ENCODE measurements around the gene FTSJ1. TPM values are rescaled to one million over a fixed set of nuclear protein-coding genes. Genes with fewer than 3 reads are reported as not detected.

The FTSJ1 gene
- total RNA-seq, 5 donors from 2014 or later (not counting 1 experiment from before 2014, with no cell fraction given) = 51.4 to 64.9 (median 56.8) TPM

GRCh38 chrX:48477960-48478755 lies 2.2 kb downstream of the FTSJ1 start:
- no peaks in the 10 kb centered on the region for H3K9me3 Mint-ChIP-seq
- H3K27me3 Mint-ChIP-seq = peaks cover 0 to 12% of the 10 kb centered on the region in 2 donors
- peaks cover 16% of the 10 kb centered on the region for H3K36me3 Mint-ChIP-seq
- H3K4me3 ChIP-seq (ENCODE audit: control insufficient read depth in 1 of 2, extremely low read depth in 1 of 2, low read length in 1 of 2) = no peak overlapping the region
- peaks cover 20 to 32% (median 25%) of the 10 kb centered on the region in 3 donors for H3K4me1 Mint-ChIP-seq
- no peak overlapping the region for H3K27ac ChIP-seq (ENCODE audit: low read length)
- ATAC-seq (replicated peaks in 1 of 4) (no peak), DNase-seq (no peak)
- peak overlapping the region in 2 of 3 donors; percentile 89 to 94 for H3K4me3 Mint-ChIP-seq
- peaks cover 4 to 25% of the 10 kb centered on the region in 2 donors for H3K36me3 ChIP-seq (ENCODE audit: control insufficient read depth in 2 of 2, extremely low read depth in 1 of 2, insufficient read depth in 1 of 2, low read length in 1 of 2)
- CTCF ChIA-PET = no interaction called here
- H3K4me1 ChIP-seq (ENCODE audit: control insufficient read depth in 1 of 2, extremely low read depth in 1 of 2, insufficient read depth in 2 of 2, low read length in 2 of 2) = peaks cover 4 to 16% of the 10 kb centered on the region in 2 experiments
- 98% methylated on average over 12 of the region's 19 CpGs for WGBS (ENCODE audit: insufficient coverage)
- H3K27me3 ChIP-seq (replicated peaks in 1 of 2; ENCODE audit: control insufficient read depth in 2 of 2, extremely low read depth in 1 of 2, insufficient read depth in 2 of 2, low read length in 1 of 2) = no peaks in the 10 kb centered on the region
- no peaks in the 10 kb centered on the region for H3K9me3 ChIP-seq
- peak overlapping the region in 1 of 2 donors; percentile 70 for H3K27ac Mint-ChIP-seq
- POLR2A ChIA-PET = no interaction called here

GRCh38 chrX:48478806-48479205 lies 2.8 kb downstream of the FTSJ1 start:
- DNase-seq (no peak), ATAC-seq (replicated peaks in 1 of 4) (no peak)
- no peaks in the 10 kb centered on the region for H3K9me3 ChIP-seq
- no CpG with 5 or more reads among the region's 5 CpGs for WGBS (ENCODE audit: insufficient coverage)
- no peaks in the 10 kb centered on the region for H3K27me3 ChIP-seq (replicated peaks in 1 of 2; ENCODE audit: control insufficient read depth in 2 of 2, extremely low read depth in 1 of 2, insufficient read depth in 2 of 2, low read length in 1 of 2)
- no peaks in the 10 kb centered on the region for H3K9me3 Mint-ChIP-seq
- no peak overlapping the region for H3K4me3 ChIP-seq (ENCODE audit: control insufficient read depth in 1 of 2, extremely low read depth in 1 of 2, low read length in 1 of 2)
- peak overlapping the region in 1 of 2 donors; percentile 70 for H3K27ac Mint-ChIP-seq
- H3K27me3 Mint-ChIP-seq = peaks cover 0 to 12% of the 10 kb centered on the region in 2 donors
- H3K4me1 Mint-ChIP-seq = peaks cover 20 to 32% (median 25%) of the 10 kb centered on the region in 3 donors
- POLR2A ChIA-PET = no interaction called here
- CTCF ChIA-PET = no interaction called here
- peaks cover 4 to 16% of the 10 kb centered on the region in 2 experiments for H3K4me1 ChIP-seq (ENCODE audit: control insufficient read depth in 1 of 2, extremely low read depth in 1 of 2, insufficient read depth in 2 of 2, low read length in 2 of 2)
- H3K36me3 ChIP-seq (ENCODE audit: control insufficient read depth in 2 of 2, extremely low read depth in 1 of 2, insufficient read depth in 1 of 2, low read length in 1 of 2) = peaks cover 4 to 30% of the 10 kb centered on the region in 2 donors
- no peak overlapping the region for H3K27ac ChIP-seq (ENCODE audit: low read length)
- no peak overlapping the region for H3K4me3 Mint-ChIP-seq
- peaks cover 16% of the 10 kb centered on the region for H3K36me3 Mint-ChIP-seq

GRCh38 chrX:48480142-48480541 lies 4.1 kb downstream of the FTSJ1 start:
- Histone ChIP-seq H3K27me3 (replicated peaks in 1 of 2; ENCODE audit: control insufficient read depth in 2 of 2, extremely low read depth in 1 of 2, insufficient read depth in 2 of 2, low read length in 1 of 2) (no peaks in the 10 kb centered on the region), H3K4me3 (ENCODE audit: control insufficient read depth in 1 of 2, extremely low read depth in 1 of 2, low read length in 1 of 2) (no peak overlapping the region), H3K9me3 (no peaks in the 10 kb centered on the region), H3K27ac (ENCODE audit: low read length) (no peak overlapping the region), H3K36me3 (ENCODE audit: control insufficient read depth in 2 of 2, extremely low read depth in 1 of 2, insufficient read depth in 1 of 2, low read length in 1 of 2) (peaks cover 4 to 31% of the 10 kb centered on the region in 2 donors), H3K4me1 (ENCODE audit: control insufficient read depth in 1 of 2, extremely low read depth in 1 of 2, insufficient read depth in 2 of 2, low read length in 2 of 2) (peaks cover 4 to 16% of the 10 kb centered on the region in 2 experiments)
- H3K9me3 Mint-ChIP-seq = no peaks in the 10 kb centered on the region
- DNase-seq (no peak), ATAC-seq (replicated peaks in 1 of 4) (no peak)
- H3K27me3 Mint-ChIP-seq = peaks cover 0 to 12% of the 10 kb centered on the region in 2 donors
- 94% methylated on average over 3 of the region's 3 CpGs for WGBS (ENCODE audit: insufficient coverage)
- POLR2A ChIA-PET = no interaction called here
- H3K27ac Mint-ChIP-seq = no peak overlapping the region
- no peak overlapping the region for H3K4me3 Mint-ChIP-seq
- CTCF ChIA-PET = interaction anchor here in 1 of 2 donors (0.7 kb wide), 1 partner anchor 40 kb away, joined by 3 read pairs; no protein-coding TSS in a partner anchor
- H3K4me1 Mint-ChIP-seq = peaks cover 18 to 29% (median 25%) of the 10 kb centered on the region in 3 donors
- peaks cover 16% of the 10 kb centered on the region for H3K36me3 Mint-ChIP-seq

- H3K4me1 Mint-ChIP-seq = peaks cover 16 to 26% (median 25%) of the 10 kb centered on the region in 3 donors
- H3K9me3 Mint-ChIP-seq = no peaks in the 10 kb centered on the region
- POLR2A ChIA-PET = no interaction called here
- Histone ChIP-seq H3K36me3 (ENCODE audit: control insufficient read depth in 2 of 2, extremely low read depth in 1 of 2, insufficient read depth in 1 of 2, low read length in 1 of 2) (peaks cover 4 to 33% of the 10 kb centered on the region in 2 donors), H3K27me3 (replicated peaks in 1 of 2; ENCODE audit: control insufficient read depth in 2 of 2, extremely low read depth in 1 of 2, insufficient read depth in 2 of 2, low read length in 1 of 2) (no peaks in the 10 kb centered on the region), H3K4me3 (ENCODE audit: control insufficient read depth in 1 of 2, extremely low read depth in 1 of 2, low read length in 1 of 2) (no peak overlapping the region), H3K9me3 (no peaks in the 10 kb centered on the region), H3K27ac (ENCODE audit: low read length) (no peak overlapping the region), H3K4me1 (ENCODE audit: control insufficient read depth in 1 of 2, extremely low read depth in 1 of 2, insufficient read depth in 2 of 2, low read length in 2 of 2) (peaks cover 4 to 16% of the 10 kb centered on the region in 2 experiments)
- H3K27me3 Mint-ChIP-seq = peaks cover 0 to 12% of the 10 kb centered on the region in 2 donors
- no peak overlapping the region for H3K27ac Mint-ChIP-seq
- DNase-seq (no peak), ATAC-seq (replicated peaks in 1 of 4) (no peak)
- 83% methylated on average over 3 of the region's 3 CpGs for WGBS (ENCODE audit: insufficient coverage)
- no peak overlapping the region for H3K4me3 Mint-ChIP-seq
- H3K36me3 Mint-ChIP-seq = peaks cover 16% of the 10 kb centered on the region
- CTCF ChIA-PET = interaction anchor here in 1 of 2 donors (0.7 kb wide), 1 partner anchor 39 kb away, joined by 3 read pairs; no protein-coding TSS in a partner anchor
These were observed 4.6 kb downstream of the FTSJ1 start for GRCh38 chrX:48480583-48480982.

DNA sequence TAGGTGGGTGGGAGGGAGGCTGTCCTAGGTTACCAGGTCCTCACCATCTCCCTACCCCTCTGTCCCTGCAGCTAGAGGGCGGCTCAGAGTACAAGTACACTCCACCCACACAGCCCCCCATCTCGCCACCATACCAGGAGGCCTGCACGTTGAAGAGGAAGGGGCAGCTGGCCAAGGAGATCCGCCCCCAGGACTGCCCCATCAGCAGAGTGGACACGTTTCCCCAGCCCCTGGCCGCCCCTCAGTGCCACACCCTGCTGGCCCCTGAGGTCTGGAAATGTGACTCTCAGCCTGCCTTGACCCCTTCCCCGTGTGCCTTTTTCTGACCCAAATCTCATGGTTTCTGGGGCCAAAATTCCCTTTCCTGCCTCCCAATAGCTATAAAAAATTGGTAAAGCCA lies 6.5 kb downstream of the FTSJ1 start:
- H3K9me3 ChIP-seq = no peaks in the 10 kb centered on the region

GRCh38 chrX:48487362-48487798 lies 11.4 kb downstream of the FTSJ1 start:
- DNase-seq = no peak
- WGBS (ENCODE audit: insufficient coverage) = no CpG with 5 or more reads among the region's 10 CpGs
- peaks cover 4 to 16% of the 10 kb centered on the region in 2 donors for H3K36me3 ChIP-seq (ENCODE audit: control insufficient read depth in 2 of 2, extremely low read depth in 1 of 2, insufficient read depth in 1 of 2, low read length in 1 of 2)
- no peaks in the 10 kb centered on the region for H3K4me1 Mint-ChIP-seq
- CTCF ChIA-PET = no interaction called here
- H3K4me1 ChIP-seq (ENCODE audit: control insufficient read depth in 1 of 2, extremely low read depth in 1 of 2, insufficient read depth in 2 of 2, low read length in 2 of 2) = no peaks in the 10 kb centered on the region
- H3K4me3 Mint-ChIP-seq = no peak overlapping the region
- POLR2A ChIA-PET = no interaction called here
- H3K27ac Mint-ChIP-seq = no peak overlapping the region
- no peaks in the 10 kb centered on the region for H3K36me3 Mint-ChIP-seq
- no peaks in the 10 kb centered on the region for H3K27me3 ChIP-seq (replicated peaks in 1 of 2; ENCODE audit: control insufficient read depth in 2 of 2, extremely low read depth in 1 of 2, insufficient read depth in 2 of 2, low read length in 1 of 2)
- H3K27ac ChIP-seq (ENCODE audit: low read length) = no peak overlapping the region
- no peak overlapping the region for H3K4me3 ChIP-seq (ENCODE audit: control insufficient read depth in 1 of 2, extremely low read depth in 1 of 2, low read length in 1 of 2)
- H3K27me3 Mint-ChIP-seq = peaks cover 0 to 7% of the 10 kb centered on the region in 2 donors
- H3K9me3 Mint-ChIP-seq = no peaks in the 10 kb centered on the region
- H3K9me3 ChIP-seq = no peaks in the 10 kb centered on the region
- ATAC-seq (replicated peaks in 1 of 4) = no peak

More for the DNA sequence above, 6.5 kb downstream of the FTSJ1 start:
- peaks cover 4 to 36% of the 10 kb centered on the region in 2 donors for H3K36me3 ChIP-seq (ENCODE audit: control insufficient read depth in 2 of 2, extremely low read depth in 1 of 2, insufficient read depth in 1 of 2, low read length in 1 of 2)
- H3K4me3 ChIP-seq (ENCODE audit: control insufficient read depth in 1 of 2, extremely low read depth in 1 of 2, low read length in 1 of 2) = no peak overlapping the region
- peaks cover 0 to 1% of the 10 kb centered on the region in 2 donors for H3K27me3 Mint-ChIP-seq
- POLR2A ChIA-PET = no interaction called here
- H3K4me1 ChIP-seq (ENCODE audit: control insufficient read depth in 1 of 2, extremely low read depth in 1 of 2, insufficient read depth in 2 of 2, low read length in 2 of 2) = peaks cover 0 to 5% of the 10 kb centered on the region in 2 experiments
- no peak overlapping the region for H3K27ac Mint-ChIP-seq
- H3K4me3 Mint-ChIP-seq = no peak overlapping the region
- H3K27me3 ChIP-seq (replicated peaks in 1 of 2; ENCODE audit: control insufficient read depth in 2 of 2, extremely low read depth in 1 of 2, insufficient read depth in 2 of 2, low read length in 1 of 2) = no peaks in the 10 kb centered on the region
- no peaks in the 10 kb centered on the region for H3K9me3 Mint-ChIP-seq
- no peak for ATAC-seq (replicated peaks in 1 of 4)
- CTCF ChIA-PET = no interaction called here
- H3K4me1 Mint-ChIP-seq = peaks cover 5 to 11% (median 10%) of the 10 kb centered on the region in 3 donors
- WGBS (ENCODE audit: insufficient coverage) = no CpG with 5 or more reads among the region's 7 CpGs
- H3K36me3 Mint-ChIP-seq = peaks cover 13% of the 10 kb centered on the region
- no peak overlapping the region for H3K27ac ChIP-seq (ENCODE audit: low read length)
- no peak for DNase-seq
